Uterus (tissue), 2 donors: ENCODE results near the gene PRKCE.

ENCODE experiments used
- POLR2A ChIP-seq, 2 donors: fragments of 450-650 bp; IDR thresholded peaks; one replicate each; pipeline ENCODE4 v1.6.1; 2016; ENCODE audit warnings: antibody characterized with exemption in 2 of 2, mild to moderate bottlenecking in 1 of 2, moderate library complexity in 1 of 2
- TF ChIP-seq, protein P1 (sequence below), 4 experiments: fragments of 200-600 bp in 2 of 4; fragments of 450-650 bp in 2 of 4; sonication (generic) in 2 of 4; IDR thresholded peaks; one replicate each; pipeline ENCODE4 v1.5.1; 2016 to 2019; ENCODE audit warnings: antibody characterized with exemption in 4 of 4, mild to moderate bottlenecking in 2 of 4, moderate library complexity in 1 of 4

DNA sequence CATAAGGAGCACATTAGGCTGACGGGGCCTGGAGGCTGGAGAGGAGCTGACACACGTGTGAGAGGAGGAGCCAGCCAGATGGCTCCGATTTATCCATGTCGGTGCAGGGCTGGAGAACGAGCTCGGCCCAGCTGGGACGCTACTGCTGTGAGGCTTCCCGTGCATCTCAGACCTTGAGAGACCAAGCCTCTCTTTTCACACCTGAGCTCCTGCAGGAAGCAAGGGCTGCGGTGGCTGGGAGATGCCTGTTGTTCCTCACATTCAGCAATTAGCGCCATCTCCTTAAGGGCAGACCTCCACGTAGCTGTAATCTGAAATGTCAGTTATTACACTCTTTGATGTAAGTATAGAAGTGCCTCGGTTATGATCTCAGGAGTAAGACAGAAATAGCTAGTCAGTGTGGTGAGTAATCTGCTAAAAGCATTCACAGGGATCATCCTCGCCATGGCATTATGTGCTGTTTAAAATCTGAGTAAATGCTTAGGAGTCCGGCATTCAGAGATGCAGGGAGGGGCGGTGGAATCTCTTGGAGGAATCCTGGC is 107.9 kb downstream of the PRKCE start:
- TF ChIP-seq, protein P1, sequence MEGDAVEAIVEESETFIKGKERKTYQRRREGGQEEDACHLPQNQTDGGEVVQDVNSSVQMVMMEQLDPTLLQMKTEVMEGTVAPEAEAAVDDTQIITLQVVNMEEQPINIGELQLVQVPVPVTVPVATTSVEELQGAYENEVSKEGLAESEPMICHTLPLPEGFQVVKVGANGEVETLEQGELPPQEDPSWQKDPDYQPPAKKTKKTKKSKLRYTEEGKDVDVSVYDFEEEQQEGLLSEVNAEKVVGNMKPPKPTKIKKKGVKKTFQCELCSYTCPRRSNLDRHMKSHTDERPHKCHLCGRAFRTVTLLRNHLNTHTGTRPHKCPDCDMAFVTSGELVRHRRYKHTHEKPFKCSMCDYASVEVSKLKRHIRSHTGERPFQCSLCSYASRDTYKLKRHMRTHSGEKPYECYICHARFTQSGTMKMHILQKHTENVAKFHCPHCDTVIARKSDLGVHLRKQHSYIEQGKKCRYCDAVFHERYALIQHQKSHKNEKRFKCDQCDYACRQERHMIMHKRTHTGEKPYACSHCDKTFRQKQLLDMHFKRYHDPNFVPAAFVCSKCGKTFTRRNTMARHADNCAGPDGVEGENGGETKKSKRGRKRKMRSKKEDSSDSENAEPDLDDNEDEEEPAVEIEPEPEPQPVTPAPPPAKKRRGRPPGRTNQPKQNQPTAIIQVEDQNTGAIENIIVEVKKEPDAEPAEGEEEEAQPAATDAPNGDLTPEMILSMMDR (IDR thresholded peaks at IDR 0.05): no peak
- TF ChIP-seq POLR2A (IDR thresholded peaks at IDR 0.05): no peak
